ENCODE results near the gene NOC2L.

Gene NOC2L

GRCh38 chr1:923991-924655 lies 34.9 kb downstream of the NOC2L start:
- H3K9ac ChIP-seq (ENCODE audit: low read length): no peak overlapping the region
- no peaks in the 10 kb centered on the region for H3K9me3 ChIP-seq (ENCODE audit: control insufficient read depth, low read length)
- peaks cover 89% of the 10 kb centered on the region for H3K27me3 ChIP-seq (ENCODE audit: control insufficient read depth, insufficient read depth, low read length)
- no peaks in the 10 kb centered on the region for H3K36me3 ChIP-seq (ENCODE audit: control insufficient read depth, insufficient read depth, low read length)
- H3K4me1 ChIP-seq (ENCODE audit: control insufficient read depth, insufficient read depth, low read length): peaks cover 37% of the 10 kb centered on the region
- no peak overlapping the region for H3K4me3 ChIP-seq (ENCODE audit: low read length)

GRCh38 chr1:923131-923990 lies 35.7 kb downstream of the NOC2L start, which contains the start of gene SAMD11:
Gene SAMD11 (plus strand): TSS chr1:923923. CDS start chr1:924432, 509 bp downstream.
- H3K9me3 ChIP-seq (ENCODE audit: control insufficient read depth, low read length): no peaks in the 10 kb centered on the region
- peaks cover 37% of the 10 kb centered on the region for H3K4me1 ChIP-seq (ENCODE audit: control insufficient read depth, insufficient read depth, low read length)
- peaks cover 89% of the 10 kb centered on the region for H3K27me3 ChIP-seq (ENCODE audit: control insufficient read depth, insufficient read depth, low read length)
- no peaks in the 10 kb centered on the region for H3K36me3 ChIP-seq (ENCODE audit: control insufficient read depth, insufficient read depth, low read length)
- H3K9ac ChIP-seq (ENCODE audit: low read length): no peak within 1 kb of the TSS
- no peak within 1 kb of the TSS for H3K4me3 ChIP-seq (ENCODE audit: low read length)

- Histone ChIP-seq H3K4me3 (ENCODE audit: low read length) (no peak overlapping the region), H3K9ac (ENCODE audit: low read length) (no peak overlapping the region), H3K9me3 (ENCODE audit: control insufficient read depth, low read length) (no peaks in the 10 kb centered on the region), H3K27me3 (ENCODE audit: control insufficient read depth, insufficient read depth, low read length) (peaks cover 90% of the 10 kb centered on the region), H3K36me3 (ENCODE audit: control insufficient read depth, insufficient read depth, low read length) (no peaks in the 10 kb centered on the region), H3K4me1 (ENCODE audit: control insufficient read depth, insufficient read depth, low read length) (peaks cover 50% of the 10 kb centered on the region)
Observed at GRCh38 chr1:921011-921837, 37.8 kb downstream of the NOC2L start.

- Histone ChIP-seq H3K27me3 (ENCODE audit: control insufficient read depth, insufficient read depth, low read length) (peaks cover 90% of the 10 kb centered on the region), H3K4me1 (ENCODE audit: control insufficient read depth, insufficient read depth, low read length) (peaks cover 52% of the 10 kb centered on the region), H3K9ac (ENCODE audit: low read length) (no peak overlapping the region), H3K4me3 (ENCODE audit: low read length) (no peak overlapping the region), H3K9me3 (ENCODE audit: control insufficient read depth, low read length) (no peaks in the 10 kb centered on the region), H3K36me3 (ENCODE audit: control insufficient read depth, insufficient read depth, low read length) (no peaks in the 10 kb centered on the region)
Observed at GRCh38 chr1:920521-920920, 38.5 kb downstream of the NOC2L start.

GRCh38 chr1:920010-920409 lies 39.0 kb downstream of the NOC2L start:
- Histone ChIP-seq H3K9me3 (ENCODE audit: control insufficient read depth, low read length) (no peaks in the 10 kb centered on the region), H3K36me3 (ENCODE audit: control insufficient read depth, insufficient read depth, low read length) (no peaks in the 10 kb centered on the region), H3K4me3 (ENCODE audit: low read length) (no peak overlapping the region), H3K27me3 (ENCODE audit: control insufficient read depth, insufficient read depth, low read length) (peaks cover 90% of the 10 kb centered on the region), H3K9ac (ENCODE audit: low read length) (no peak overlapping the region), H3K4me1 (ENCODE audit: control insufficient read depth, insufficient read depth, low read length) (peaks cover 52% of the 10 kb centered on the region)

GRCh38 chr1:919271-919872 lies 39.7 kb downstream of the NOC2L start:
- peaks cover 46% of the 10 kb centered on the region for H3K4me1 ChIP-seq (ENCODE audit: control insufficient read depth, insufficient read depth, low read length)
- no peaks in the 10 kb centered on the region for H3K9me3 ChIP-seq (ENCODE audit: control insufficient read depth, low read length)
- H3K36me3 ChIP-seq (ENCODE audit: control insufficient read depth, insufficient read depth, low read length): no peaks in the 10 kb centered on the region
- H3K27me3 ChIP-seq (ENCODE audit: control insufficient read depth, insufficient read depth, low read length): peaks cover 88% of the 10 kb centered on the region
- no peak overlapping the region for H3K9ac ChIP-seq (ENCODE audit: low read length)
- H3K4me3 ChIP-seq (ENCODE audit: low read length): no peak overlapping the region

GRCh38 chr1:918843-919242 lies 40.2 kb downstream of the NOC2L start:
- H3K4me1 ChIP-seq (ENCODE audit: control insufficient read depth, insufficient read depth, low read length): peaks cover 46% of the 10 kb centered on the region
- peaks cover 92% of the 10 kb centered on the region for H3K27me3 ChIP-seq (ENCODE audit: control insufficient read depth, insufficient read depth, low read length)
- no peak overlapping the region for H3K9ac ChIP-seq (ENCODE audit: low read length)

GRCh38 chr1:918353-918752 lies 40.7 kb downstream of the NOC2L start:
- no peaks in the 10 kb centered on the region for H3K9me3 ChIP-seq (ENCODE audit: control insufficient read depth, low read length)
- H3K4me1 ChIP-seq (ENCODE audit: control insufficient read depth, insufficient read depth, low read length): peaks cover 43% of the 10 kb centered on the region
- H3K9ac ChIP-seq (ENCODE audit: low read length): no peak overlapping the region
- H3K4me3 ChIP-seq (ENCODE audit: low read length): no peak overlapping the region
- H3K36me3 ChIP-seq (ENCODE audit: control insufficient read depth, insufficient read depth, low read length): no peaks in the 10 kb centered on the region
- H3K27me3 ChIP-seq (ENCODE audit: control insufficient read depth, insufficient read depth, low read length): peaks cover 95% of the 10 kb centered on the region

More at GRCh38 chr1:918843-919242, 40.2 kb downstream of the NOC2L start:
- Histone ChIP-seq H3K36me3 (ENCODE audit: control insufficient read depth, insufficient read depth, low read length) (no peaks in the 10 kb centered on the region), H3K4me3 (ENCODE audit: low read length) (no peak overlapping the region), H3K9me3 (ENCODE audit: control insufficient read depth, low read length) (no peaks in the 10 kb centered on the region)

- Histone ChIP-seq H3K27me3 (ENCODE audit: control insufficient read depth, insufficient read depth, low read length) (peaks cover 93% of the 10 kb centered on the region), H3K9ac (ENCODE audit: low read length) (no peak overlapping the region)
Observed at GRCh38 chr1:917466-918091, 41.5 kb downstream of the NOC2L start.

GRCh38 chr1:917076-917459 lies 42.0 kb downstream of the NOC2L start:
- no peaks in the 10 kb centered on the region for H3K9me3 ChIP-seq (ENCODE audit: control insufficient read depth, low read length)
- H3K4me1 ChIP-seq (ENCODE audit: control insufficient read depth, insufficient read depth, low read length): peaks cover 38% of the 10 kb centered on the region
- peaks cover 93% of the 10 kb centered on the region for H3K27me3 ChIP-seq (ENCODE audit: control insufficient read depth, insufficient read depth, low read length)
- H3K36me3 ChIP-seq (ENCODE audit: control insufficient read depth, insufficient read depth, low read length): no peaks in the 10 kb centered on the region
- H3K4me3 ChIP-seq (ENCODE audit: low read length): no peak overlapping the region
- no peak overlapping the region for H3K9ac ChIP-seq (ENCODE audit: low read length)

More at GRCh38 chr1:917466-918091, 41.5 kb downstream of the NOC2L start:
- H3K36me3 ChIP-seq (ENCODE audit: control insufficient read depth, insufficient read depth, low read length): no peaks in the 10 kb centered on the region
- peaks cover 38% of the 10 kb centered on the region for H3K4me1 ChIP-seq (ENCODE audit: control insufficient read depth, insufficient read depth, low read length)
- no peak overlapping the region for H3K4me3 ChIP-seq (ENCODE audit: low read length)
- H3K9me3 ChIP-seq (ENCODE audit: control insufficient read depth, low read length): no peaks in the 10 kb centered on the region

All from mucosa of stomach (tissue), 1 donor.